NT2/D1 (cell line): ENCODE data around the gene ATF5.
"Not testable (repeated sequence)": the region's sequence is repeated elsewhere in the genome, so short reads cannot be mapped to it uniquely, and the experiment has no call there.

ENCODE experiments used
- DNase-seq: peaks from one replicate; pipeline ENCODE4 v3.0.0-alpha.2; 2011; ENCODE audit warnings: low read depth, low spot score
- H3K27me3 ChIP-seq: 2 replicates; pipeline ENCODE4 v1.6.0; 2011; ENCODE audit warnings: mild to moderate bottlenecking; ENCODE audit not compliant: insufficient read length, insufficient read depth
- H3K36me3 ChIP-seq: 2 replicates; pipeline ENCODE4 v1.6.1; 2011; ENCODE audit warnings: mild to moderate bottlenecking, low read length, mixed read lengths; ENCODE audit not compliant: insufficient read depth, insufficient read length
- H3K4me1 ChIP-seq: 2 replicates; pipeline ENCODE4 v1.5.1; 2011; ENCODE audit not compliant: insufficient read depth, insufficient read length
- H3K4me3 ChIP-seq: 2 replicates; pipeline ENCODE4 v1.5.1; 2011; ENCODE audit warnings: low read depth; ENCODE audit not compliant: insufficient read length
- H3K9ac ChIP-seq: 2 replicates; pipeline ENCODE4 v1.6.0; 2011; ENCODE audit warnings: low read depth; ENCODE audit not compliant: insufficient read length
- H3K9me3 ChIP-seq: 2 replicates; pipeline ENCODE4 v1.5.1; 2011; ENCODE audit warnings: mild to moderate bottlenecking, low read length; ENCODE audit not compliant: insufficient read depth
- SUZ12 ChIP-seq: IDR thresholded peaks from 2 replicates; pipeline ENCODE4 v1.6.1; 2011; ENCODE audit not compliant: insufficient read length, insufficient read depth; ENCODE audit errors: extremely low read depth
- YY1 ChIP-seq: IDR thresholded peaks from 2 replicates; pipeline ENCODE4 v1.6.1; 2011; ENCODE audit not compliant: insufficient read length, insufficient read depth
- ZNF274 ChIP-seq: IDR thresholded peaks from 2 replicates; pipeline ENCODE4 v1.6.1; 2011; ENCODE audit warnings: mild to moderate bottlenecking, low read depth, low read length

Gene ATF5

GRCh38 chr19:49920624-49921363 is 8.2 kb upstream of the ATF5 start:
- TF ChIP-seq YY1 (no peak), ZNF274 (no peak), SUZ12 (no peak)
- H3K36me3 ChIP-seq: peaks cover 84% of the 10 kb centered on the region
- H3K9me3 ChIP-seq: no peaks in the 10 kb centered on the region
- no peaks in the 10 kb centered on the region for H3K27me3 ChIP-seq
- peaks cover 33% of the 10 kb centered on the region for H3K4me1 ChIP-seq
- H3K9ac ChIP-seq: no peak overlapping the region
- no peak for DNase-seq
- no peak overlapping the region for H3K4me3 ChIP-seq

GRCh38 chr19:49921871-49922795 is 6.9 kb upstream of the ATF5 start:
- Histone ChIP-seq H3K4me1 (peaks cover 36% of the 10 kb centered on the region), H3K36me3 (peaks cover 86% of the 10 kb centered on the region), H3K9me3 (no peaks in the 10 kb centered on the region), H3K9ac (no peak overlapping the region), H3K27me3 (no peaks in the 10 kb centered on the region), H3K4me3 (no peak overlapping the region)
- no peak for DNase-seq
- TF ChIP-seq YY1: no peak
- TF ChIP-seq SUZ12: no peak
- no peak for TF ChIP-seq ZNF274

GRCh38 chr19:49923055-49924003 is 5.7 kb upstream of the ATF5 start:
- no peak overlapping the region for H3K4me3 ChIP-seq
- H3K36me3 ChIP-seq: peaks cover 84% of the 10 kb centered on the region
- no peak for DNase-seq
- H3K4me1 ChIP-seq: peaks cover 41% of the 10 kb centered on the region
- H3K9me3 ChIP-seq: no peaks in the 10 kb centered on the region
- H3K9ac ChIP-seq: peak overlapping the region; percentile 50
- TF ChIP-seq SUZ12 (no peak), ZNF274 (no peak), YY1 (no peak)
- H3K27me3 ChIP-seq: no peaks in the 10 kb centered on the region

DNA sequence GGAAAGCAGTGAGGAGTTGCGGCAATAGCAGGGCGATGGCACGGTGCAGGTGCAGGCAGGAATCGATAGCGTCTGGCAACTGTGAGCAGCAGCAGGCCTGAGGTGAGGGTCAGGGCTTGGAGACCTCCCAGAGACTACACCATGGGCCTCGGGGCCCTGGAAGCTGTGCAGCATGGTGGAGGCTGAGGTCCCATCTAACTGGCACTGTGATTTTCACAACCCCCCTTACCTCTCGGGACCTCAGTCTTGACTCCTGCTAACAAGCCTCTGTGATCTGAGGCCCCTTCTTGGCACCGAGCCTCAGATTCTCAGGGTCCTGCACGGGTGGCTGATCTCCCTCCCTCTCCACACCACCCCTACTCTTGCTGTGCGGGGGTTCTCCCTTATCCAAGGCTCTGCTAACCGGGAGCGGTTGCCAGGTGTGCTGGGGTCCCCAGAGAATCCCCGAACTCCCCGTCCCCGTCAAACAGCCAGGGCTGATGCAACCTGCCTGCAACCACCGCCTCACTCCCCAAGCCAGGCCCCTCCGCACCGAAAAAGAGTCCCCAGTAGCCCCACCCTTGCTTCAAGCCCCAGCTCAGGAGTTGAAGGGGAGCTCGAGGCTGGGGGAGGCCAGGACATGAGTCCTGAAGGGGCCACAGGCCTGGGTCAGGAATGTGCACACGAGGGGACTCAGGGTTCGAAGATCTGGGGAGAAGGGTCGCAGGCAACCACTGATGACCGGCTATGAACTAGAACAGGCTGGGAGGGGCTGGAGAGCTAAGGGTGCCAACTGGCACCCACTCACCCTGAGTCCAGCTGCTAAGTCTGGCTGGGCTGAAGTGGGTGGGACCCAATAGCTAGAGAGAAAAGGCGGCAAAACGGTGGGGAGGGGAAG is 4.8 kb upstream of the ATF5 start:
- Histone ChIP-seq H3K4me3 (no peak overlapping the region), H3K4me1 (peaks cover 41% of the 10 kb centered on the region), H3K9ac (peak overlapping the region; percentile 13), H3K27me3 (no peaks in the 10 kb centered on the region), H3K9me3 (no peaks in the 10 kb centered on the region), H3K36me3 (peaks cover 77% of the 10 kb centered on the region)
- TF ChIP-seq YY1 (no peak), SUZ12 (no peak), ZNF274 (no peak)
- DNase-seq: no peak

- Histone ChIP-seq H3K4me1 (peaks cover 41% of the 10 kb centered on the region), H3K36me3 (peaks cover 72% of the 10 kb centered on the region)
- DNase-seq, H3K9me3 ChIP-seq, H3K27me3 ChIP-seq, H3K9ac ChIP-seq, H3K4me3 ChIP-seq: not testable (repeated sequence)
Measured at GRCh38 chr19:49924881-49925210, 4.2 kb upstream of the ATF5 start.

DNA sequence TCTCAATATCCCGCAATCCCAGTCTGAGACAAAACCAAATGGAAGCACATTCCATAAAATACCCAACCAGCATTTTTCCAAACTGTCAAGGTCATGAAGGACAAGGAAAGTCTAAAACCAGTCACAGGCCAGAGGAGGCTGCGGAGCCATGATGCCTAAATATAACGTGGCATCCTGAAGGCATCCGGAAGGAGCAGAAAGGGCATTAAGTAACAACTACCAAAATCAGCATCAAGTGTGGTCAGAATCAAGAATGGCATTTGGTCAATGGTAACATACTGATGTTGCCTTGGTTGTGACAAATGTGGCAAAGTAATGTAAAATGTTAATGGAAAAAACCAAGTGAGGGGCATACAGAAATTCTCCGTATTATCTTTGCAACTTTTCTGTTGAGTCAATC is 3.5 kb upstream of the ATF5 start:
- Histone ChIP-seq H3K36me3 (peaks cover 70% of the 10 kb centered on the region), H3K4me3 (no peak overlapping the region), H3K9me3 (no peaks in the 10 kb centered on the region), H3K4me1 (peaks cover 37% of the 10 kb centered on the region), H3K9ac (no peak overlapping the region), H3K27me3 (no peaks in the 10 kb centered on the region)
- TF ChIP-seq YY1: no peak
- TF ChIP-seq SUZ12: no peak
- TF ChIP-seq ZNF274: no peak
- DNase-seq: no peak
